ENCODE data around the gene SLC7A7. TPM values are rescaled to one million over a fixed set of nuclear protein-coding genes. Genes with fewer than 3 reads are reported as not detected.

The SLC7A7 gene
- total and polyA plus RNA-seq, 2 experiments from 2014 or later = 3.6 to 4.1 TPM

GRCh38 chr14:22844221-22845102 is 29.2 kb upstream of the SLC7A7 start (continued):
- TF ChIP-seq ZNF462 (CRISPR knock-in tag; IDR thresholded peaks at IDR 0.05) (no peak), REST (IDR thresholded peaks at IDR 0.05; ENCODE audit: unreplicated experiment) (no peak), CREB1 (CRISPR knock-in tag; IDR thresholded peaks at IDR 0.05; ENCODE audit: low read depth) (no peak), CTCF (conservative IDR thresholded peaks at IDR 0.05; ENCODE audit: low read depth in 2 of 2) (no peak), POLR2AphosphoS5 (IDR thresholded peaks at IDR 0.05; ENCODE audit: low read depth) (no peak), JUNB (IDR thresholded peaks at IDR 0.05; ENCODE audit: unreplicated experiment) (no peak), EZH2phosphoT487 (IDR thresholded peaks at IDR 0.05; ENCODE audit: unreplicated experiment) (no peak)
